HL-60 (cell line): ENCODE measurements around the gene LAMA3.

Source experiments
- DNase-seq, 2 experiments: peaks; one replicate each; pipeline ENCODE4 v3.0.0-alpha.2; 2010 to 2020; ENCODE audit warnings: low read depth in 1 of 2, low spot score in 1 of 2
- H3K27ac ChIP-seq: fragments of 250-450 bp; sonication (Bioruptor Pico); replicated peaks from 2 replicates; pipeline ENCODE4 v1.5.1; 2020; ENCODE audit warnings: mild to moderate bottlenecking, moderate library complexity
- H3K27me3 ChIP-seq: fragments of 250-450 bp; sonication (Bioruptor Pico); 2 replicates; pipeline ENCODE4 v1.5.1; 2021; ENCODE audit warnings: mild to moderate bottlenecking, moderate library complexity; ENCODE audit not compliant: insufficient read depth, poor library complexity, severe bottlenecking
- H3K4me3 ChIP-seq: replicated peaks from 2 replicates; pipeline ENCODE4 v1.5.1; 2011; ENCODE audit warnings: mild to moderate bottlenecking, control low read depth, low read length; ENCODE audit not compliant: insufficient read depth
- GABPA ChIP-seq: IDR thresholded peaks from 2 replicates; pipeline ENCODE4 v1.6.1; 2012; ENCODE audit warnings: low read depth
- POLR2AphosphoS5 ChIP-seq: IDR thresholded peaks from 2 replicates; pipeline ENCODE4 v1.6.1; 2012; ENCODE audit warnings: low read depth
- SPI1 ChIP-seq: IDR thresholded peaks from 2 replicates; pipeline ENCODE4 v1.6.1; 2012; ENCODE audit warnings: low read depth, mild to moderate bottlenecking, borderline replicate concordance
- TF ChIP-seq, protein P1 (sequence below): IDR thresholded peaks from 2 replicates; pipeline ENCODE4 v1.6.1; 2012; ENCODE audit warnings: low read depth; ENCODE audit not compliant: insufficient replicate concordance
- TF ChIP-seq, protein P2 (sequence below): IDR thresholded peaks from one replicate; pipeline ENCODE4 v1.5.1; 2011; ENCODE audit warnings: low read length, control low read depth, inconsistent platforms; ENCODE audit not compliant: insufficient read depth

Gene LAMA3

DNA sequence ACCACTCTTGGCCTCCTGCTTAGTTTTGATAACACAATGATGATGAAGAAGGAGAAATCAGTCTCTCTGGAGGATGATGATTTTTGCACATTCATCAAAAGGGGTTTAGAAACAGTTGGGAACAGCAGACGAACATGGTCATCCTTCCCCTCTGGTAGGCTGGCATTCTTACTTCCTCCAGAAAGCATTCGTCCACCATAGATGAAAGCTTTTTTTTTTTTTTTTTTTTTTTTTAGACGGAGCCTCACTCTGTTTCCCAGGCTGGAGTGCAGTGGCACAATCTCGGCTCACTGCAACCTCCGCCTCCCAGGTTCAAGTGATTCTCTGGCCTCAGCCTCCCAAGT, 281.8 kb downstream of the LAMA3 start:
- Histone ChIP-seq H3K27me3 (no peaks in the 10 kb centered on the region), H3K4me3 (no peak overlapping the region), H3K27ac (no peak overlapping the region)
- TF ChIP-seq SPI1 (no peak), GABPA (no peak), POLR2AphosphoS5 (no peak)
- TF ChIP-seq, protein P1, sequence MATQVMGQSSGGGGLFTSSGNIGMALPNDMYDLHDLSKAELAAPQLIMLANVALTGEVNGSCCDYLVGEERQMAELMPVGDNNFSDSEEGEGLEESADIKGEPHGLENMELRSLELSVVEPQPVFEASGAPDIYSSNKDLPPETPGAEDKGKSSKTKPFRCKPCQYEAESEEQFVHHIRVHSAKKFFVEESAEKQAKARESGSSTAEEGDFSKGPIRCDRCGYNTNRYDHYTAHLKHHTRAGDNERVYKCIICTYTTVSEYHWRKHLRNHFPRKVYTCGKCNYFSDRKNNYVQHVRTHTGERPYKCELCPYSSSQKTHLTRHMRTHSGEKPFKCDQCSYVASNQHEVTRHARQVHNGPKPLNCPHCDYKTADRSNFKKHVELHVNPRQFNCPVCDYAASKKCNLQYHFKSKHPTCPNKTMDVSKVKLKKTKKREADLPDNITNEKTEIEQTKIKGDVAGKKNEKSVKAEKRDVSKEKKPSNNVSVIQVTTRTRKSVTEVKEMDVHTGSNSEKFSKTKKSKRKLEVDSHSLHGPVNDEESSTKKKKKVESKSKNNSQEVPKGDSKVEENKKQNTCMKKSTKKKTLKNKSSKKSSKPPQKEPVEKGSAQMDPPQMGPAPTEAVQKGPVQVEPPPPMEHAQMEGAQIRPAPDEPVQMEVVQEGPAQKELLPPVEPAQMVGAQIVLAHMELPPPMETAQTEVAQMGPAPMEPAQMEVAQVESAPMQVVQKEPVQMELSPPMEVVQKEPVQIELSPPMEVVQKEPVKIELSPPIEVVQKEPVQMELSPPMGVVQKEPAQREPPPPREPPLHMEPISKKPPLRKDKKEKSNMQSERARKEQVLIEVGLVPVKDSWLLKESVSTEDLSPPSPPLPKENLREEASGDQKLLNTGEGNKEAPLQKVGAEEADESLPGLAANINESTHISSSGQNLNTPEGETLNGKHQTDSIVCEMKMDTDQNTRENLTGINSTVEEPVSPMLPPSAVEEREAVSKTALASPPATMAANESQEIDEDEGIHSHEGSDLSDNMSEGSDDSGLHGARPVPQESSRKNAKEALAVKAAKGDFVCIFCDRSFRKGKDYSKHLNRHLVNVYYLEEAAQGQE, result no peak
- TF ChIP-seq, protein P2, sequence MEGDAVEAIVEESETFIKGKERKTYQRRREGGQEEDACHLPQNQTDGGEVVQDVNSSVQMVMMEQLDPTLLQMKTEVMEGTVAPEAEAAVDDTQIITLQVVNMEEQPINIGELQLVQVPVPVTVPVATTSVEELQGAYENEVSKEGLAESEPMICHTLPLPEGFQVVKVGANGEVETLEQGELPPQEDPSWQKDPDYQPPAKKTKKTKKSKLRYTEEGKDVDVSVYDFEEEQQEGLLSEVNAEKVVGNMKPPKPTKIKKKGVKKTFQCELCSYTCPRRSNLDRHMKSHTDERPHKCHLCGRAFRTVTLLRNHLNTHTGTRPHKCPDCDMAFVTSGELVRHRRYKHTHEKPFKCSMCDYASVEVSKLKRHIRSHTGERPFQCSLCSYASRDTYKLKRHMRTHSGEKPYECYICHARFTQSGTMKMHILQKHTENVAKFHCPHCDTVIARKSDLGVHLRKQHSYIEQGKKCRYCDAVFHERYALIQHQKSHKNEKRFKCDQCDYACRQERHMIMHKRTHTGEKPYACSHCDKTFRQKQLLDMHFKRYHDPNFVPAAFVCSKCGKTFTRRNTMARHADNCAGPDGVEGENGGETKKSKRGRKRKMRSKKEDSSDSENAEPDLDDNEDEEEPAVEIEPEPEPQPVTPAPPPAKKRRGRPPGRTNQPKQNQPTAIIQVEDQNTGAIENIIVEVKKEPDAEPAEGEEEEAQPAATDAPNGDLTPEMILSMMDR, result no peak
- no peak for DNase-seq

DNA sequence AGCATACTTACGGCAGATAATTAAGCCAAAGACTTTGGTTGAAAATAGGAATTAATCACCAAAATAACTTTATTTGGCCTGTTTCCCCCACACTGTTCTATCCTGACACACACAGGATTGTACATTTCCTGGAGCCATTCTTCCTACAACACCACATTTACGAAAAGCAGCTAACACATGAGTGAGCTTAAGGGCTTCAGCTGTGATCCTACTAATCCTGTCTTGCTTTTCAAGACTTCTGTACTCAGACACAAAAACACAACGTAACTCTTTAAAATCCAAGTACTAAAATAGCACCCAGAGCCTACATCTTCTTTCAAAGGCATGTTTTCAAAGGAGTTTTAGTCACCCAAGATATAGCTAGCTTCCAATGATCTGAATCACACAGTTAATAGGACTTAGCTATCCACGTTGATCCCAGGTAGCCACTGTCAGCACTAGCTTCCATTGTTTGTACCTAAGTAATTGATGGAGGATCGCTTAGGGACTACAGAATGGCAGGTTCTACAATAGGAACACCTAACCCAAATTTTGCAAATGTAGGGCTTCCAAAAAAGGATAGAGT, 282.5 kb downstream of the LAMA3 start:
- Histone ChIP-seq H3K27ac (no peak overlapping the region), H3K27me3 (no peaks in the 10 kb centered on the region), H3K4me3 (no peak overlapping the region)
- TF ChIP-seq POLR2AphosphoS5, result no peak
- TF ChIP-seq SPI1, result no peak
- TF ChIP-seq, protein P2, result no peak
- TF ChIP-seq, protein P1, result no peak
- no peak for TF ChIP-seq GABPA
- no peak for DNase-seq

DNA sequence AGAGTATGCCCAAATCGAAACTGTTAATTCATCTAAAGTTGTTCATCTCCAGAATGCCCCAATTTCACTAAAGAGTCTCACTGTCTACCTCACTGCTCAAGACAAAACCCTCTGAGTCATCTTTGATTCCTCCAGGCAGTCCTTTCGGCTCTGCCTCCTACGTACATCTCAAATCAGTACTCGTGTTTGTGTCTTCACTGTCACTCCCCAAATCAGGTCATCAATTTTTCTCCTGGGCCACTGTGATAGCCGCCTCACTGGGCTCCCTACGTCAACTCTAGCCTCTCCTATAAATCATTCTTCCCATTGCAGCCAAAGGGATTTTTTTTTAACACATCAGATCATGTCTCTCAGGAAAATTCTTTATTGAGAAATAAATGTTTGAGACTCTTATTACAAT, 283.2 kb downstream of the LAMA3 start:
- Histone ChIP-seq H3K27ac (no peak overlapping the region), H3K4me3 (no peak overlapping the region), H3K27me3 (no peaks in the 10 kb centered on the region)
- no peak for DNase-seq
- TF ChIP-seq, protein P2, result no peak
- TF ChIP-seq POLR2AphosphoS5, result no peak
- no peak for TF ChIP-seq GABPA
- TF ChIP-seq, protein P1, result no peak
- no peak for TF ChIP-seq SPI1
